HCT116 (cell line): ENCODE results near the gene PDE4D. TPM values are rescaled to one million over a fixed set of nuclear protein-coding genes. Genes with fewer than 3 reads are reported as not detected.

Experiments
- ATAC-seq: fragments of 200-7000 bp; cut with Tn5 transposase; 2 replicates; pipeline ENCODE4 v1.9.1; 2020; ENCODE audit warnings: mild to moderate bottlenecking, moderate library complexity
- BruUV-seq: library from RNA; stranded (reverse); fragments of 400-500 nt; replicated peaks from 2 replicates; lab custom pipeline; 2021; lab: Mats Ljungman, UMichigan
- CTCF ChIA-PET: fragments of 300-600 bp; sonication (Branson Sonifier 250); formaldehyde crosslinking; loops from one replicate; lab custom pipeline; 2021; ENCODE audit warnings: antibody characterized with exemption; lab: Charles Lee
- POLR2A ChIA-PET: fragments of 300-600, 350-600 bp; sonication (Branson Sonifier 250); formaldehyde crosslinking; loops from one replicate; lab custom pipeline; 2021; ENCODE audit warnings: antibody characterized with exemption; lab: Charles Lee
- RAD21 ChIA-PET, 2 experiments: fragments of 300-600 bp; sonication (Branson Sonifier 250); formaldehyde crosslinking; loops; one replicate each; lab custom pipeline; 2023; ENCODE audit warnings: low total read pairs in 2 of 2; ENCODE audit not compliant: uncharacterized antibody in 2 of 2, unreplicated experiment in 2 of 2, low non-redundant PET in 1 of 2; lab: Charles Lee
- DNase-seq: peaks from one replicate; pipeline ENCODE4 v3.0.0-alpha.2; 2010; ENCODE audit warnings: low read depth, low spot score
- H2AFZ ChIP-seq: fragments of 200-600 bp; shearing (Covaris generic), sonication (generic); 2 replicates; pipeline ENCODE4 v1.6.1; 2017; ENCODE audit warnings: low read depth, mixed run types, mixed read lengths, antibody characterized with exemption, low read length; ENCODE audit not compliant: poor library complexity, severe bottlenecking
- H3K27ac ChIP-seq: 2 replicates; pipeline ENCODE4 v1.5.1; 2012; ENCODE audit warnings: low read depth, low read length
- H3K27me3 ChIP-seq: fragments of 200-600 bp; sonication (generic); 2 replicates; pipeline ENCODE4 v1.6.1; 2016; ENCODE audit warnings: mixed run types, low read length, mixed read lengths; ENCODE audit not compliant: insufficient read depth
- H3K36me3 ChIP-seq, 2 experiments: fragments of 200-500 bp in 1 of 2; fragments of 200-600 bp in 1 of 2; sonication (Bioruptor generic) in 1 of 2; sonication (generic) in 1 of 2; 2 replicates each; pipeline versions ENCODE4 v1.5.1 to v1.6.1; 2014 to 2016; ENCODE audit warnings: low read length in 2 of 2, inconsistent platforms in 1 of 2, mixed read lengths in 1 of 2, mixed run types in 1 of 2; ENCODE audit not compliant: insufficient read depth in 2 of 2, control insufficient read depth in 1 of 2
- H3K4me1 ChIP-seq, 2 experiments: fragments of 200-600 bp in 1 of 2; sonication (generic) in 1 of 2; 2 replicates each; pipeline versions ENCODE4 v1.5.1 to v1.6.1; 2012 to 2017; ENCODE audit warnings: low read length in 2 of 2, inconsistent platforms in 1 of 2, mild to moderate bottlenecking in 1 of 2, mixed read lengths in 1 of 2, mixed run types in 1 of 2, moderate library complexity in 1 of 2; ENCODE audit not compliant: insufficient read depth in 2 of 2, control insufficient read depth in 1 of 2
- H3K4me2 ChIP-seq: fragments of 200-600 bp; sonication (generic); 2 replicates; pipeline ENCODE4 v1.6.1; 2017; ENCODE audit warnings: mixed run types, low read length, mixed read lengths
- H3K4me3 ChIP-seq, 2 experiments: fragments of 200-600 bp in 1 of 2; sonication (generic) in 1 of 2; replicated peaks in 1 of 2; 2 replicates each; pipeline ENCODE4 v1.5.1; 2011 to 2016; ENCODE audit warnings: low read length in 2 of 2, control low read depth in 1 of 2, low read depth in 1 of 2, mild to moderate bottlenecking in 1 of 2, mixed read lengths in 1 of 2, mixed run types in 1 of 2
- H3K79me2 ChIP-seq: fragments of 200-600 bp; sonication (generic); 2 replicates; pipeline ENCODE4 v1.6.1; 2017; ENCODE audit warnings: mild to moderate bottlenecking, mixed run types, low read length, moderate library complexity, mixed read lengths; ENCODE audit not compliant: insufficient read depth
- H3K9ac ChIP-seq: fragments of 200-600 bp; sonication (generic); 2 replicates; pipeline ENCODE4 v1.6.1; 2016; ENCODE audit warnings: low read length, mixed read lengths
- H3K9me2 ChIP-seq: fragments of 200-600 bp; sonication (generic), shearing (Covaris generic); 2 replicates; pipeline ENCODE4 v1.6.1; 2017; ENCODE audit warnings: mixed run types, mild to moderate bottlenecking, moderate library complexity; ENCODE audit not compliant: insufficient read depth
- H3K9me3 ChIP-seq, 2 experiments: fragments of 200-500 bp in 1 of 2; fragments of 200-600 bp in 1 of 2; sonication (Bioruptor generic) in 1 of 2; sonication (generic) in 1 of 2; 2 replicates each; pipeline ENCODE4 v1.6.1; 2014 to 2017; ENCODE audit warnings: low read length in 2 of 2, mixed read lengths in 2 of 2, inconsistent platforms in 1 of 2, low read depth in 1 of 2, mild to moderate bottlenecking in 1 of 2, mixed run types in 1 of 2, moderate library complexity in 1 of 2; ENCODE audit not compliant: control insufficient read depth in 1 of 2, insufficient read depth in 1 of 2
- H4K20me1 ChIP-seq: fragments of 200-600 bp; sonication (generic), shearing (Covaris generic); 2 replicates; pipeline ENCODE4 v1.6.1; 2017; ENCODE audit warnings: mixed run types, mild to moderate bottlenecking, moderate library complexity; ENCODE audit not compliant: insufficient read depth
- ATF3 ChIP-seq: IDR thresholded peaks from 2 replicates; pipeline ENCODE4 v1.6.1; 2012
- CBX3 ChIP-seq: IDR thresholded peaks from 2 replicates; pipeline ENCODE4 v1.6.1; 2012; ENCODE audit warnings: low read depth
- CEBPB ChIP-seq: IDR thresholded peaks from 2 replicates; pipeline ENCODE4 v1.6.1; 2012; ENCODE audit warnings: low read depth
- CTCF ChIP-seq, 3 experiments: fragments of 200-600 bp in 1 of 3; sonication (generic) in 1 of 3; IDR thresholded peaks in 2 of 3; conservative IDR thresholded peaks in 1 of 3; 2 replicates each; pipeline ENCODE4 v1.5.1; 2012 to 2017; ENCODE audit warnings: low read depth in 2 of 3, low read length in 2 of 3, antibody characterized with exemption in 1 of 3, borderline replicate concordance in 1 of 3, control low read depth in 1 of 3, mild to moderate bottlenecking in 1 of 3, mixed read lengths in 1 of 3, mixed run types in 1 of 3, moderate library complexity in 1 of 3; ENCODE audit not compliant: insufficient read depth in 1 of 3
- ELF1 ChIP-seq: IDR thresholded peaks from 2 replicates; pipeline ENCODE4 v1.6.1; 2012; ENCODE audit warnings: low read depth, borderline replicate concordance
- EZH2 ChIP-seq: fragments of 200-600 bp; sonication (generic); IDR thresholded peaks from 2 replicates; pipeline ENCODE4 v1.6.1; 2017; ENCODE audit warnings: antibody characterized with exemption, mixed run types
- EZH2phosphoT487 ChIP-seq: fragments of 200-600 bp; IDR thresholded peaks from 2 replicates; pipeline ENCODE4 v1.6.1; 2018; ENCODE audit warnings: antibody characterized with exemption, borderline replicate concordance
- FOSL1 ChIP-seq: IDR thresholded peaks from 2 replicates; pipeline ENCODE4 v1.6.1; 2012; ENCODE audit warnings: low read depth
- MAX ChIP-seq: IDR thresholded peaks from 2 replicates; pipeline ENCODE4 v1.6.1; 2012
- POLR2AphosphoS5 ChIP-seq: IDR thresholded peaks from 2 replicates; pipeline ENCODE4 v1.6.1; 2011; ENCODE audit warnings: mild to moderate bottlenecking, low read depth, low read length, moderate library complexity
- RAD21 ChIP-seq: IDR thresholded peaks from 2 replicates; pipeline ENCODE4 v1.6.1; 2012; ENCODE audit warnings: low read depth, mild to moderate bottlenecking
- SIN3A ChIP-seq: IDR thresholded peaks from 2 replicates; pipeline ENCODE4 v1.6.1; 2012; ENCODE audit warnings: low read depth
- SP1 ChIP-seq: IDR thresholded peaks from 2 replicates; pipeline ENCODE4 v1.6.1; 2012; ENCODE audit warnings: low read depth
- TCF7L2 ChIP-seq: IDR thresholded peaks from 2 replicates; pipeline ENCODE4 v1.7.0; 2011; ENCODE audit warnings: borderline replicate concordance, inconsistent platforms; ENCODE audit not compliant: insufficient read depth, insufficient read length; ENCODE audit errors: extremely low read depth
- YY1 ChIP-seq: IDR thresholded peaks from 2 replicates; pipeline ENCODE4 v1.6.1; 2011; ENCODE audit warnings: low read length, low read depth, moderate library complexity, mild to moderate bottlenecking; ENCODE audit not compliant: insufficient replicate concordance; ENCODE audit errors: extremely low read depth
- ZBTB33 ChIP-seq: IDR thresholded peaks from 2 replicates; pipeline ENCODE4 v1.6.1; 2011; ENCODE audit warnings: mild to moderate bottlenecking, low read length, moderate library complexity; ENCODE audit not compliant: insufficient replicate concordance; ENCODE audit errors: extremely low read depth
- ZFX ChIP-seq: fragments of 450-650 bp; IDR thresholded peaks from 2 replicates; pipeline ENCODE4 v1.6.1; 2017
- ZNF274 ChIP-seq: fragments of 200-500 bp; sonication (Bioruptor generic); IDR thresholded peaks from 2 replicates; pipeline ENCODE4 v1.6.1; 2014; ENCODE audit warnings: mild to moderate bottlenecking, low read depth, low read length, inconsistent platforms
- intact Hi-C: fragments of 100-400 bp; cut with micrococcal nuclease; formaldehyde crosslinking; loops from 2 replicates; pipeline ENCODE4 v1.10.0; 2022
- total RNA-seq: library from RNA; stranded (reverse); gene quantifications from one replicate; pipeline ENCODE4 v1.2.1, GENCODE V29; 2021; ENCODE audit not compliant: unreplicated experiment

The PDE4D gene
- total RNA-seq, 1 experiment from 2014 or later, result 1.1 TPM

GRCh38 chr5:59267033-59267432 lies 626.5 kb downstream of the PDE4D start:
- no TSS peak for BruUV-seq
- no peak overlapping the region for H3K4me3 ChIP-seq
- peaks cover 20% of the 10 kb centered on the region; the same call in 1 of the 2 replicates for H3K27me3 ChIP-seq
- H4K20me1 ChIP-seq, result no peaks in the 10 kb centered on the region
- no peaks in the 10 kb centered on the region for H3K9me3 ChIP-seq
- no peaks in the 10 kb centered on the region for H3K79me2 ChIP-seq
- H3K36me3 ChIP-seq, result no peaks in the 10 kb centered on the region
- no peaks in the 10 kb centered on the region for H3K4me1 ChIP-seq
- intact Hi-C loops, result no loop called here
- TF ChIP-seq ZNF274, result no peak
- TF ChIP-seq POLR2AphosphoS5, result no peak
- no peak for TF ChIP-seq FOSL1
- TF ChIP-seq ZBTB33, result no peak
- no peak for TF ChIP-seq YY1
- no peak for TF ChIP-seq ATF3
- no peak for TF ChIP-seq SP1
- no peak for TF ChIP-seq EZH2
- no peak for TF ChIP-seq EZH2phosphoT487
- no peak for TF ChIP-seq CEBPB
- TF ChIP-seq ELF1, result no peak
- no peak for TF ChIP-seq CTCF (IDR thresholded peaks at IDR 0.05 in 2 of 3, conservative IDR thresholded peaks at IDR 0.05 in 1 of 3; ENCODE audit: borderline replicate concordance in 1 of 3, insufficient read depth in 1 of 3, low read depth in 2 of 3, low read length in 2 of 3)
- TF ChIP-seq RAD21, result no peak
- TF ChIP-seq MAX, result no peak
- TF ChIP-seq SIN3A, result no peak
- no peak for TF ChIP-seq CBX3
- no peak for TF ChIP-seq TCF7L2
- TF ChIP-seq ZFX, result no peak
- TF ChIP-seq, all 23 proteins: peak for 0
- no peak overlapping the region for H3K4me2 ChIP-seq
- H3K9me2 ChIP-seq, result no peaks in the 10 kb centered on the region
- H3K9ac ChIP-seq, result no peak overlapping the region
- DNase-seq (no peak), ATAC-seq (no peak)
- H3K27ac ChIP-seq, result no peak overlapping the region
- POLR2A ChIA-PET, result no interaction called here
- H2AFZ ChIP-seq, result no peak overlapping the region
- CTCF ChIA-PET, result no interaction called here
- RAD21 ChIA-PET, result no interaction called here
